SK-N-SH (cell line): ENCODE measurements around the gene FFAR4. TPM values are rescaled to one million over a fixed set of nuclear protein-coding genes. Genes with fewer than 3 reads are reported as not detected.

Source experiments
- CTCF ChIA-PET: fragments of 300-600, 350-600 bp; formaldehyde crosslinking; extraction: SDS; loops from one replicate; lab custom pipeline; 2021; lab: Yijun Ruan, JAX
- POLR2A ChIA-PET: fragments of 350-600 bp; sonication (Branson Sonifier 250); formaldehyde crosslinking; extraction: SDS; loops from one replicate; lab custom pipeline; 2020; ENCODE audit warnings: antibody characterized with exemption, inconsistent platforms; lab: Yijun Ruan, JAX
- DNase-seq: peaks from one replicate; pipeline ENCODE4 v3.0.0; 2012
- H2AFZ ChIP-seq: fragments of 200-600 bp; sonication (generic); 2 replicates; pipeline ENCODE4 v1.8.1; 2016; ENCODE audit warnings: antibody characterized with exemption, mild to moderate bottlenecking, low read depth
- H3F3A ChIP-seq: fragments of 200-600 bp; sonication (generic); replicated peaks from 2 replicates; pipeline ENCODE3; 2016; ENCODE audit warnings: antibody characterized with exemption, mild to moderate bottlenecking; ENCODE audit not compliant: insufficient read depth
- H3K27ac ChIP-seq, 2 experiments: fragments of 200-500 bp in 1 of 2; fragments of 200-600 bp in 1 of 2; sonication (Bioruptor generic) in 1 of 2; sonication (generic), shearing (Covaris generic) in 1 of 2; 2 replicates each; pipeline versions ENCODE4 v1.5.1 to v1.6.1; 2014 to 2016; ENCODE audit warnings: low read depth in 2 of 2, inconsistent platforms in 1 of 2, low read length in 1 of 2, mild to moderate bottlenecking in 1 of 2, mixed read lengths in 1 of 2
- H3K27me3 ChIP-seq: fragments of 200-600 bp; sonication (generic), shearing (Covaris generic); 2 replicates; pipeline ENCODE4 v1.6.1; 2016; ENCODE audit warnings: mixed run types; ENCODE audit not compliant: insufficient read depth
- H3K36me3 ChIP-seq, 2 experiments: fragments of 200-500 bp in 1 of 2; fragments of 200-600 bp in 1 of 2; sonication (Bioruptor generic) in 1 of 2; sonication (generic) in 1 of 2; replicated peaks in 1 of 2; 2 replicates each; pipeline versions ENCODE3 to v1.5.1; 2014 to 2016; ENCODE audit warnings: low read length in 1 of 2, mild to moderate bottlenecking in 1 of 2; ENCODE audit not compliant: insufficient read depth in 2 of 2, control insufficient read depth in 1 of 2
- H3K4me1 ChIP-seq, 2 experiments: fragments of 200-500 bp in 1 of 2; fragments of 200-600 bp in 1 of 2; sonication (Bioruptor generic) in 1 of 2; sonication (generic), shearing (Covaris generic) in 1 of 2; 2 replicates each; pipeline versions ENCODE4 v1.5.1 to v1.6.1; 2014 to 2016; ENCODE audit warnings: low read depth in 1 of 2, low read length in 1 of 2, mixed run types in 1 of 2; ENCODE audit not compliant: insufficient read depth in 2 of 2, control insufficient read depth in 1 of 2
- H3K4me2 ChIP-seq: fragments of 200-600 bp; sonication (generic), shearing (Covaris generic); 2 replicates; pipeline ENCODE4 v1.6.1; 2017; ENCODE audit warnings: mixed run types
- H3K4me3 ChIP-seq, 2 experiments: fragments of 200-500 bp in 1 of 2; fragments of 200-600 bp in 1 of 2; sonication (Bioruptor generic) in 1 of 2; sonication (generic), shearing (Covaris generic) in 1 of 2; 2 replicates each; pipeline versions ENCODE4 v1.5.1 to v1.8.1; 2014 to 2016; ENCODE audit warnings: low read depth in 2 of 2, inconsistent platforms in 1 of 2, low read length in 1 of 2, mild to moderate bottlenecking in 1 of 2, mixed read lengths in 1 of 2, moderate library complexity in 1 of 2
- H3K79me2 ChIP-seq: fragments of 200-600 bp; sonication (generic); 2 replicates; pipeline ENCODE4 v1.8.1; 2017; ENCODE audit warnings: mild to moderate bottlenecking; ENCODE audit not compliant: insufficient read depth
- H3K9ac ChIP-seq: fragments of 200-600 bp; sonication (generic); 2 replicates; pipeline ENCODE4 v1.6.1; 2017; ENCODE audit warnings: mixed run types
- H3K9me2 ChIP-seq: fragments of 200-600 bp; sonication (generic); 2 replicates; pipeline ENCODE4 v1.6.1; 2017; ENCODE audit warnings: mixed run types
- H3K9me3 ChIP-seq: fragments of 200-600 bp; sonication (generic); 2 replicates; pipeline ENCODE4 v1.6.1; 2017; ENCODE audit warnings: mixed run types, mild to moderate bottlenecking, moderate library complexity
- H4K20me1 ChIP-seq: fragments of 200-600 bp; sonication (generic); 2 replicates; pipeline ENCODE4 v1.6.1; 2017; ENCODE audit warnings: mild to moderate bottlenecking, mixed run types; ENCODE audit not compliant: insufficient read depth
- CTCF ChIP-seq: fragments of 200-600 bp; sonication (generic); IDR thresholded peaks from 2 replicates; pipeline ENCODE4 v1.6.1; 2017; ENCODE audit warnings: antibody characterized with exemption, mild to moderate bottlenecking, moderate library complexity
- ELF1 ChIP-seq: IDR thresholded peaks from 2 replicates; pipeline ENCODE4 v1.4.0; 2012
- EP300 ChIP-seq, 2 experiments: IDR thresholded peaks; 2 replicates each; pipeline versions ENCODE4 v1.4.0 to v1.6.1; 2012; ENCODE audit warnings: borderline replicate concordance in 1 of 2, low read depth in 1 of 2, low read length in 1 of 2
- FOSL2 ChIP-seq: IDR thresholded peaks from 2 replicates; pipeline ENCODE4 v1.4.0; 2012; ENCODE audit warnings: low read depth, mild to moderate bottlenecking, moderate library complexity, borderline replicate concordance
- FOXJ3 ChIP-seq: sonication (generic); formaldehyde crosslinking; IDR thresholded peaks from 2 replicates; pipeline ENCODE4 v1.5.1; 2020; ENCODE audit warnings: mild to moderate bottlenecking, missing genetic modification reagents
- FOXM1 ChIP-seq: IDR thresholded peaks from 2 replicates; pipeline ENCODE4 v1.4.0; 2012; ENCODE audit warnings: low read depth, mild to moderate bottlenecking
- GABPA ChIP-seq: IDR thresholded peaks from 2 replicates; pipeline ENCODE4 v1.4.0; 2012; ENCODE audit warnings: low read depth, mild to moderate bottlenecking
- IRF3 ChIP-seq: fragments of 150-350 bp; IDR thresholded peaks from 2 replicates; pipeline ENCODE4 v1.6.1; 2016; ENCODE audit warnings: mild to moderate bottlenecking, low read depth, low read length
- MAX ChIP-seq: IDR thresholded peaks from 2 replicates; pipeline ENCODE4 v1.4.0; 2012; ENCODE audit warnings: low read depth
- MEF2A ChIP-seq: IDR thresholded peaks from 2 replicates; pipeline ENCODE4 v1.4.0; 2012; ENCODE audit warnings: low read depth, borderline replicate concordance
- MXI1 ChIP-seq: IDR thresholded peaks from 2 replicates; pipeline ENCODE4 v1.6.1; 2012; ENCODE audit warnings: mild to moderate bottlenecking, low read depth, low read length, improper control_type of control experiment
- NFIC ChIP-seq: IDR thresholded peaks from 2 replicates; pipeline ENCODE4 v1.4.0; 2012; ENCODE audit warnings: borderline replicate concordance
- NRF1 ChIP-seq: IDR thresholded peaks from 2 replicates; pipeline ENCODE4 v1.6.1; 2012; ENCODE audit warnings: low read depth, mild to moderate bottlenecking, low read length
- PBX3 ChIP-seq: IDR thresholded peaks from 2 replicates; pipeline ENCODE4; 2012
- RFX5 ChIP-seq: IDR thresholded peaks from 2 replicates; pipeline ENCODE4 v1.6.1; 2012; ENCODE audit warnings: mild to moderate bottlenecking, improper control_type of control experiment, low read length
- RXRA ChIP-seq: IDR thresholded peaks from 2 replicates; pipeline ENCODE4 v1.4.0; 2012; ENCODE audit warnings: low read depth, mild to moderate bottlenecking, borderline replicate concordance
- SIN3A ChIP-seq: IDR thresholded peaks from 2 replicates; pipeline ENCODE4 v1.6.1; 2012; ENCODE audit warnings: low read depth, mild to moderate bottlenecking, low read length, moderate library complexity, borderline replicate concordance
- TCF12 ChIP-seq: IDR thresholded peaks from 2 replicates; pipeline ENCODE4 v1.4.0; 2012
- USF2 ChIP-seq: fragments of 150-350 bp; IDR thresholded peaks from 2 replicates; pipeline ENCODE4 v1.6.1; 2017; ENCODE audit warnings: antibody characterized with exemption, low read length, low read depth, borderline replicate concordance
- WGBS: methylation state at CpG from one replicate; pipeline ENCODE4 v1.1.6; 2017; ENCODE audit warnings: low lambda C conversion rate; 5-methylcytosine and 5-hydroxymethylcytosine counted together
- polyA plus RNA-seq, 3 experiments: library from polyadenylated mRNA; depleted of rRNA; stranded (reverse); fragments of >200 nt; gene quantifications; 2 replicates each; pipeline ENCODE4 v1.2.3, GENCODE V29; 2012

The FFAR4 gene
- polyA plus RNA-seq, 1 of the 3 experiments (the other 2 are of a cell fraction): not detected

- H3K4me1 ChIP-seq: no peaks in the 10 kb centered on the region; a peak in 1 of 4 replicates
- no peak overlapping the region for H3K9ac ChIP-seq
- ChIA-PET CTCF (interaction anchor here (4.8 kb wide), 1 partner anchor 17 kb away, joined by 33 read pairs; no protein-coding TSS in a partner anchor), POLR2A (no interaction called here)
- no peak overlapping the region for H3K27ac ChIP-seq
- DNase-seq: no peak
- H3K4me3 ChIP-seq: no peak overlapping the region
- H3F3A ChIP-seq: no peaks in the 10 kb centered on the region
- H3K9me3 ChIP-seq: no peaks in the 10 kb centered on the region
- 47% methylated on average over 3 of the region's 3 CpGs for WGBS
- no peak overlapping the region for H2AFZ ChIP-seq
- H3K36me3 ChIP-seq: no peaks in the 10 kb centered on the region
- no peak overlapping the region for H3K4me2 ChIP-seq
- H3K27me3 ChIP-seq: peaks cover 53% of the 10 kb centered on the region; the same call in 1 of the 2 replicates
- no peaks in the 10 kb centered on the region for H3K79me2 ChIP-seq
- TF ChIP-seq CTCF: no peak
- no peak for TF ChIP-seq MAX
- no peak for TF ChIP-seq SIN3A
- no peak for TF ChIP-seq MEF2A
- TF ChIP-seq MXI1: no peak
- TF ChIP-seq IRF3: no peak
- no peak for TF ChIP-seq FOXM1
- no peak for TF ChIP-seq ELF1
- TF ChIP-seq FOSL2: no peak
- TF ChIP-seq TCF12: no peak
- no peak for TF ChIP-seq PBX3
- no peaks in the 10 kb centered on the region for H4K20me1 ChIP-seq
- H3K9me2 ChIP-seq: no peaks in the 10 kb centered on the region
Observed at GRCh38 chr10:93570383-93570782, 3.9 kb downstream of the FFAR4 start.

- Histone ChIP-seq H3K4me3 (no peak overlapping the region), H3K9me2 (no peaks in the 10 kb centered on the region), H3K9me3 (no peaks in the 10 kb centered on the region), H3K4me1 (no peaks in the 10 kb centered on the region), H3K36me3 (no peaks in the 10 kb centered on the region), H3K27me3 (peaks cover 32% of the 10 kb centered on the region; the same call in 1 of the 2 replicates), H3K27ac (no peak overlapping the region), H3F3A (no peaks in the 10 kb centered on the region), H3K79me2 (no peaks in the 10 kb centered on the region), H3K9ac (no peak overlapping the region), H4K20me1 (no peaks in the 10 kb centered on the region), H2AFZ (no peak overlapping the region), H3K4me2 (no peak overlapping the region)
- POLR2A ChIA-PET: no interaction called here
- DNase-seq: no peak
- CTCF ChIA-PET: interaction anchor here (1.0 kb wide), 1 partner anchor 108 kb away, joined by 3 read pairs; no protein-coding TSS in a partner anchor
- WGBS: 57% methylated on average over 2 of the region's 2 CpGs
- no peak for TF ChIP-seq USF2
- TF ChIP-seq EP300 (IDR thresholded peaks at IDR 0.05; ENCODE audit: borderline replicate concordance in 1 of 2, low read depth in 1 of 2, low read length in 1 of 2): no peak
- TF ChIP-seq MEF2A: no peak
- TF ChIP-seq FOXJ3 (CRISPR knock-in tag): no peak
- TF ChIP-seq MXI1: no peak
- no peak for TF ChIP-seq GABPA
- no peak for TF ChIP-seq NFIC
- TF ChIP-seq PBX3: no peak
- TF ChIP-seq TCF12: no peak
- TF ChIP-seq RXRA: no peak
- TF ChIP-seq NRF1: no peak
- TF ChIP-seq CTCF: no peak
- no peak for TF ChIP-seq RFX5
Observed at GRCh38 chr10:93572606-93573005, 6.1 kb downstream of the FFAR4 start.
